Hindlimb muscle (tissue), 1 donor: ENCODE measurements around the gene TMEM123. TPM values are rescaled to one million over a fixed set of nuclear protein-coding genes. Genes with fewer than 3 reads are reported as not detected.
"Not testable (repeated sequence)": the region's sequence is repeated elsewhere in the genome, so short reads cannot be mapped to it uniquely, and the experiment has no call there.

ENCODE experiments used
- DNase-seq: peaks from one replicate; pipeline ENCODE4 v3.0.0-alpha.2; 2013
- polyA plus RNA-seq: library from polyadenylated mRNA; unstranded; fragments of 120-200 nt; gene quantifications from one replicate; pipeline ENCODE4 v1.2.1, GENCODE V29; 2013; ENCODE audit not compliant: insufficient read length

The TMEM123 gene
- polyA plus RNA-seq, 1 donor, result 138 TPM

DNA sequence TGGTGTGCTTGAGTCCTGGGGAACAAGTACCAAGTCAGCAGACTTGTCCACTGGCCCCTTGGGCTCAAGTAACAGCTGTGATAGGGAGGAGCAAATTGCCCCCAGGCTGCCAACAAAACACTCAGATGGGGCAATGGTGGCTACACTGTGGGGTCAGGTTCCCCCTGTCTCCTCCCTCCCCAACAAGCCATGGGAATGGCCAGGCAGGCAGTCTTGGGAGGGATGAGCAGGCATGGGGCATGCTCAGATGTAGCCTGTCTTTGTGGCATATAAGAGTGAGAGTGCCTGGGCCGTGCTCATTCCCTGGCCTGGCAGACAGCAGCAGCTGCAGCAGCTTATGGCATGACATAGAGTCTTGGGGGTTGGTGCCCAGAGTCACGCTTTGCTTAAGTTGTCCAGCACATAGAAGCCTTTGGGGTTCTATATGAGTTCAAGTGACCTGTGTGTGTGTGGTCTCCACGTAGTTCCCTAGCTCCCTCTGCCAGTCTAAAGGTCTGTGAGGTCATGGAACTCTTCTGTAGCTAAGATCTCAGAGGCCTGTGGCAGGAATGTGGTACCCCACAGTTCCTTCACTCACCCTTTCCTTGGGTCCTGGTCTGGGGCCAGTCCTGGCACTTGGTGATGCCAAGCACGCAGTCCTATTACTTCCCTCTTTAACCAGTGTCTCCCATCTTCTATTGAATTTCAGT lies 60.9 kb downstream of the TMEM123 start:
- DNase-seq, result no peak

- peak; percentile 20 for DNase-seq
Measured at GRCh38 chr11:102390667-102391465, 61.7 kb downstream of the TMEM123 start.

DNA sequence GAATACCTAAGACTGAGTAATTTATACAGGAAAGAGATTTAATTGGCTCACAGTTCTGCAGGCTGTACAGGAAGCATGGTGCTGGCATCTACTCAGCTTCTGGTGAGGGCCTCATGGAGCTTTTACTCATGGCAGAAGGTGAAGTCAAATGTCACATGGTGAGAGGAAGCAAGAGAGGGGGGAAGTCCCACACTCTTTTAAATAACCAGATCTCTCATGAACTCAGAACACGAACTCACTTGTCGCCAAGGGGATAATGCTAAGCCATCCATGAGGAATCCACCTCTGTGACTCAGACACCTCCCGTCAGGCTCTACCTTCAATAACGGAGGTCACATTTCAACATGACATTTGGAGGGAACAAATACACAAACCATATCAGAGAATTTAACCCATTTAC lies 63.3 kb downstream of the TMEM123 start:
- DNase-seq, result no peak

- no peak for DNase-seq
Measured at GRCh38 chr11:102387043-102387781, 65.4 kb downstream of the TMEM123 start.

GRCh38 chr11:102386136-102386734 lies 66.3 kb downstream of the TMEM123 start:
- DNase-seq, result no peak

GRCh38 chr11:102385085-102386007 lies 67.2 kb downstream of the TMEM123 start:
- no peak for DNase-seq

- DNase-seq, result no peak
Measured at GRCh38 chr11:102384419-102385079, 68.0 kb downstream of the TMEM123 start.

- DNase-seq, result no peak
Measured at GRCh38 chr11:102383839-102384238, 68.7 kb downstream of the TMEM123 start.

DNA sequence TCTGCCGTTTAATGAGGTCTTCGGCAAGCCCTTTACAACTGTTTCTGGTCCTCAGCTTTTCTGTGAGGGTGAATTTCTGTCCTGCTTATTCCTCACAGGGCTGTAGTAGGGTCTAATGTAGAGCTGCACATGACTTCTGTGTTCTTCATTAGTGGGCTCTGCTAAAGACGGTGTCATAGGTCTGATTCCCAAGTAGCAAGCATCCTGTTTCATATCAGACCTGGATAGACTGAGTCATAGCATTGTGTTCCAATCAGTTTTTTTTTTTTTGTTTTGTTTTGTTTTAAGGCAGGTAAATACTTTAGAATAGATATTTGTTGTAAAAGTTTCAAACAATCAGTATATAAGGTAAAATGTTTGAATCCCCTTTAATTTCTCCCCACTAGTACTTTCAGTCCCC lies 70.2 kb downstream of the TMEM123 start:
- DNase-seq, result no peak

GRCh38 chr11:102378818-102379217 lies 73.7 kb downstream of the TMEM123 start:
- no peak for DNase-seq

- DNase-seq, result no peak
Measured at GRCh38 chr11:102377891-102378290, 74.7 kb downstream of the TMEM123 start.

DNA sequence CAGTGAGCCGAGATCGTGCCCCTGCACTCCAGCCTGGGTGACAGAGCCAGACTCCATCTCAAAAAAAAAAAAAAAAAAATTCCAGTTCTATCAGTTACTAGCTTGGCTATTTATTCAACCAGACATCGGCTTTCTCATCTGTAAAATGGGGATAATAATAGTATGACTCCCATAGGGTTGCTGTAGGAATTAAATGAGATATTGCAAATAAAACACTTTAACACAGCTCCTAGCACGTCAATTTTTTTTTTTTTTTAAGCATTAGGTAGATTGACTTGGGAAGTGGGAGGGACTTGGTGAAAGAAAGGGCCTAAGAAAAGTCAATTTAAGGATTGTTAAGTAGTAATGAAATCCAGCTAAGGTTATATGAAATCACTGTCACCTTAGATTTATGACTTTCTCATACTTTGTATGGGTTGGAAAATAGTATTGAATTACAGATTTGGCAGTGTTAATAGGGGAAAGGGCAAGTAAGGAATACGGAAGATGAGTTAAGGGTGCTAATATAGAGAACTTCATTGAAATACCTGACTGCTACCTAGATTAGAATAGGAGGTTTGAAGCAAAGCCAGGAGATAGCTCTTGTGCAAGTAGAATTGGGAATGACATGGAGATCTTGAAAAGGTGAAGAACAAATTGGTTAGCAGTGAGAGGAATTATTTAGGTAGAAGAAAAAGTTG lies 76.7 kb downstream of the TMEM123 start:
- no peak for DNase-seq

DNA sequence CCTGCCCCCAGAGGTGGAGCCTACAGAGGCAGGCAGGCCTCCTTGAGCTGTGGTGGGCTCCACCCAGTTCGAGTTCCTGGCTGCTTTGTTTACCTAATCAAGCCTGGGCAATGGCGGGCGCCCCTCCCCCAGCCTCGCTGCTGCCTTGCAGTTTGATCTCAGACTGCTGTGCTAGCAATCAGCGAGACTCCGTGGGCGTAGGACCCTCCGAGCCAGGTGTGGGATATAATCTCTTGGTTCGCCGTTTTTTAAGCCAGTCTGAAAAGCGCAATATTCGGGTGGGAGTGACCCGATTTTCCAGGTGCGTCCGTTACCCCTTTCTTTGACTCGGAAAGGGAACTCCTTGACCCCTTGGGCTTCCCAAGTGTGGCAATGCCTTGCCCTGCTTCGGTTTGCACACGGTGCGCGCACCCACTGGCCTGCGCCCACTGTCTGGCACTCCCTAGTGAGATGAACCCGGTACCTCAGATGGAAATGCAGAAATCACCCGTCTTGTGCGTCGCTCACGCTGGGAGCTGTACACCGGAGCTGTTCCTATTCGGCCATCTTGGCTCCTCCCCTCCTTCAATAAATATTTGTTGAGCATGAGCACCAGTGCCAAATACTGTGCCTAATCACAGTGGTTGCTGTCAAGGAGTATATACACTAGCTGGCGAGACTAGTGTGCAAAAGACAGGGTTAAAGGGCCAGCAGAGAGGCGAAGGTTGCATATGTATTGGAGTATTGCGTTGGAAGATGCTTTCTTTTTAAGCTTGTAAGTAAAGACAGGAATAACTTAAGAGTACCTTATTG lies 77.7 kb downstream of the TMEM123 start:
- DNase-seq, result not testable (repeated sequence)

DNA sequence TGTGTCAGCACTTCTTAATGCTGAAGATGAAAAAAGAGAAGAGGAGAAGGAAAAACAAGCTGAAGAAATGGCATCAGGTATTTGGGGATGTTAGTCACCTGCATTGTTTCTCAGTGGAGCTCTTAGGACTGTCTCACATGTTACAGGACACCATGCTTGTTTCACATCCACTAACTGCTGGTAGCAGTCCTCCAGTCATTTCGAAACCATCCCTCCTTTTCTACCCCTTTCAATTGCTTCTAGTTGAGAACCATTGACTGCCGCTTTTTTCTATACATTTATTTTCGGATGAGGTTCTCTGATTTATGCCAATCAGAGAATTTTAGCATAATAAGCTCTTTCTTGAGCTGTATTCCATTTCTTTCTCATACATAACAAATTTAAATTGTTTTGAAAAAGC lies 84.1 kb downstream of the TMEM123 start:
- no peak for DNase-seq

DNA sequence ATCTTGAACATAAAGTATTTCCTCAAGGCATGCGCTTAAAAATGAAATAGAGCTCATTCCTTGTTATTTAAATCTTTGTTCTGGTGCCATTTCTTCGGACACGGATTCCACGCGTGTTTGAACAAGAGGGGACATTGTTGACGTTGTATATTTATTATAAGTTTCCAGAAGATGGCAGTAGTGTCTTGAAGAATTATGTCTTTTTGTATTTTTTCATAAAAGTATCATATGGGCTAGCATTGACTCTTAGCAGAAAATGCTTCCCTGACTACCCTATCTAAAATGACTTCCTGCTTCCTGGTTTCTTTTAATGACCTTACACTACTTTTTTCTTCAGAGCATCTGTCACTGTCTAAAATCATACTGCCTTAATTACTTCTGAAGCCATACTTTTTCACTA lies 85.2 kb downstream of the TMEM123 start:
- no peak for DNase-seq

DNA sequence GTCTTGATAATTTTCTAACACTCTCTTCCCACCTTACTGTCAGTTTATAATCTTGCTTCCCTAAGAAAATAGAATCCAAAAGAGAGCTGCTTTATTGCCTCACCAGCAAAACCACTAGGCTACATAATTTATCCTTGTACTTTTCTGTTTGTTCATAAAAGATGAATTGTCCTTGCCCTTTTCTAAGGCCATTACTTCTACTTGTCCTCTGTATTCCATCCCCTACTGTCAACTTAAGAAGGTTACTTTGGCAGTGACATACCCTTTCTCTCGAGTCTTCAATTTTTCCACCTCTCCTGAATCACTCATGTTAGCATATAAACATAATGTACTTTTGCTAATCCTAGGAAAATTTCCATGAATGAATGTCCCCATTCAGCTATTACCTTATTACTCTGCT lies 87.6 kb downstream of the TMEM123 start:
- no peak for DNase-seq

DNA sequence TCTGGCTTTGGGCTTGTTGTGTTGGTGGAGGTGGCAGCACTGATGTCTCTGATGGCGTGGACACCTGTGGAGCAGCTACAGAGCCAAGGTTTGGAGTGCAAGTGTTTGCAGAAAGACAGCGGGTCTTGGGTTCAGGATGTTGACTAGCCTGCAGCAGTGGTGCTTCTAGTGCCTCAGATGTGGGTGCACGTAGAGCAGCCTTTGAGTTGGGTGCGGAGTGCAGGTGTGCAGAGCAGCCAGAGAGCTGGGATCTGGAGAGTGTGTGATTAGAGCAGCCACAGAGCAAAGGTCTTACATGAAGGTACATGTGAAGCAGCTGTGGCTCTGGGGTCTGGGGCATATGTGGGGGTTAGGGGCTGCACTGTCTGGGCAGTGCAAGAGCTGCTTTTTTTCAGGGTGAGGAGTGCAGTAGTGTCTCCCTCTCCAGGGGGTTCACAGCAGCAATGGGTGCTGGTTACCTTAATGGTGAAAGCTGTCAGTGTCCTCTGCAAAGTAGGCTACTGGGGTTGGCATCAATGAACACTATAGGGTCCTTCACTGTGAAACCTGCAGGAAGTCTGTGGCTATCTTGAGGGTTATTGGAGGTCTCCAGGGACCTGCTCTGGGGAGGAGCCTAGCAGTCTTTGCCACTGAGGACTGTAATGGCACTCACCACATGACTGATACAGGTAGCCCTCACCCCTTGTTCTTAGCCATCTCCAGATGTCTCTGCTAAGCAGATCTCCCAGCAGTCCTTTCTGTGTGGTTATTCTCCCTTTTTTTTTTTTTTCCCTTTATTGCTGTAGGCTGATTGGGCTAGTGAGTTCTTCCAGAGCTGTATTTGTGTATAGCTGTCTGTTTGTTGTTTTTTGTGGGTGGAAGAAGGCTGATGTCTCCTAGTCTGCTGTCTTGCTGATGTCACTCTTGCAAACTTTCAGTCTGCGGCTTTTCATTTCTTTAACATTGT lies 91.2 kb downstream of the TMEM123 start:
- DNase-seq, result no peak

GRCh38 chr11:102360681-102361080 lies 91.9 kb downstream of the TMEM123 start:
- no peak for DNase-seq

- DNase-seq, result no peak
Measured at GRCh38 chr11:102359372-102359771, 93.2 kb downstream of the TMEM123 start.
